ENCODE results near the gene CCDC142. TPM values are rescaled to one million over a fixed set of nuclear protein-coding genes. Genes with fewer than 3 reads are reported as not detected.

The CCDC142 gene
- total and polyA plus RNA-seq, 2 experiments from 2014 or later, result 23.4 to 33.5 TPM

- TF ChIP-seq CTCF (IDR thresholded peaks at IDR 0.05; ENCODE audit: low read depth, low read length), result no peak
- no peak for DNase-seq (ENCODE audit: low read depth in 1 of 2, low spot score in 1 of 2)
- Histone ChIP-seq H3K4me3 (no peak overlapping the region), H3K27me3 (no peaks in the 10 kb centered on the region), H3K36me3 (peaks cover 11% of the 10 kb centered on the region), H3K9me3 (ENCODE audit: low read depth) (no peaks in the 10 kb centered on the region), H3K27ac (no peak overlapping the region), H3K4me1 (ENCODE audit: low read depth) (peaks cover 14% of the 10 kb centered on the region)
Observed at GRCh38 chr2:74436111-74436805, 46.5 kb downstream of the CCDC142 start.

- no peak for TF ChIP-seq CTCF (IDR thresholded peaks at IDR 0.05; ENCODE audit: low read depth, low read length)
- no peak for DNase-seq (ENCODE audit: low read depth in 1 of 2, low spot score in 1 of 2)
- Histone ChIP-seq H3K4me1 (ENCODE audit: low read depth) (no peaks in the 10 kb centered on the region), H3K4me3 (no peak overlapping the region), H3K9me3 (ENCODE audit: low read depth) (no peaks in the 10 kb centered on the region), H3K27ac (no peak overlapping the region), H3K27me3 (no peaks in the 10 kb centered on the region), H3K36me3 (peaks cover 31% of the 10 kb centered on the region)
Observed at GRCh38 chr2:74430502-74430901, 52.3 kb downstream of the CCDC142 start.

- no peak for DNase-seq (ENCODE audit: low read depth in 1 of 2, low spot score in 1 of 2)
- H3K4me3 ChIP-seq, result no peak overlapping the region
- H3K36me3 ChIP-seq, result peaks cover 36% of the 10 kb centered on the region
- H3K9me3 ChIP-seq (ENCODE audit: low read depth), result no peaks in the 10 kb centered on the region
- no peak overlapping the region for H3K27ac ChIP-seq
- no peak for TF ChIP-seq CTCF (IDR thresholded peaks at IDR 0.05; ENCODE audit: low read depth, low read length)
- no peaks in the 10 kb centered on the region for H3K4me1 ChIP-seq (ENCODE audit: low read depth)
- no peaks in the 10 kb centered on the region for H3K27me3 ChIP-seq
Observed at GRCh38 chr2:74429487-74430451, 53.0 kb downstream of the CCDC142 start.

GRCh38 chr2:74428675-74429074 is 54.1 kb downstream of the CCDC142 start:
- H3K27me3 ChIP-seq, result no peaks in the 10 kb centered on the region
- no peaks in the 10 kb centered on the region for H3K9me3 ChIP-seq (ENCODE audit: low read depth)
- no peak for DNase-seq (ENCODE audit: low read depth in 1 of 2, low spot score in 1 of 2)
- H3K27ac ChIP-seq, result no peak overlapping the region
- no peak overlapping the region for H3K4me3 ChIP-seq
- TF ChIP-seq CTCF (IDR thresholded peaks at IDR 0.05; ENCODE audit: low read depth, low read length), result no peak
- peaks cover 38% of the 10 kb centered on the region for H3K36me3 ChIP-seq
- no peaks in the 10 kb centered on the region for H3K4me1 ChIP-seq (ENCODE audit: low read depth)

- no peak for DNase-seq (ENCODE audit: low read depth in 1 of 2, low spot score in 1 of 2)
- peaks cover 38% of the 10 kb centered on the region for H3K36me3 ChIP-seq
- no peaks in the 10 kb centered on the region for H3K27me3 ChIP-seq
- H3K27ac ChIP-seq, result no peak overlapping the region
- TF ChIP-seq CTCF (IDR thresholded peaks at IDR 0.05; ENCODE audit: low read depth, low read length), result no peak
- H3K9me3 ChIP-seq (ENCODE audit: low read depth), result no peaks in the 10 kb centered on the region
- H3K4me1 ChIP-seq (ENCODE audit: low read depth), result no peaks in the 10 kb centered on the region
- no peak overlapping the region for H3K4me3 ChIP-seq
Observed at GRCh38 chr2:74427551-74427950, 55.2 kb downstream of the CCDC142 start.
